Kidney glomerular epithelial cell (primary cell): ENCODE results near the gene GLIS1.

ENCODE experiments used
- DNase-seq: peaks from one replicate; lab custom pipeline; 2025; lab: John Stamatoyannopoulos, UW

The GLIS1 gene

DNA sequence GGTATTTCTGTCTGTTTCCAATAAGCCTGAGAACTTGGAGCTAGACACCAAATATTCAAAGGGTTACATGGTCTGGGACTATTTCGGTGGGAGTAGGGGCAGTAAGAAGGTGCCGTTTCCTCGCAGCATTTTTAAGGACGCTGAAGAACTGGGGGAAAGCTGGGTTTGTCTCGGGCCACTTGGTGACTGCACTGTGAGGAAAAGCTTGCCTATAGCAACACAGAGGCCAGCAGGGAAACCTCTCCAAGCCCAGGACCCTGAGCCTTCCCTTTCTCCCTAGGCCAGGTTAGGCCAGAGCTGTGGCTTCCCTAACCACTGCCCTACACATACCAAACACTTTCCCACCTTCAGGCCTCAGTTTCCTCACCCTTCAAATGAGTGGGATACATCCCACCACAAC is 3.3 kb downstream of the GLIS1 start:
- DNase-seq = no peak

GRCh38 chr1:53735261-53735660 is 3.7 kb downstream of the GLIS1 start:
- DNase-seq = no peak

DNA sequence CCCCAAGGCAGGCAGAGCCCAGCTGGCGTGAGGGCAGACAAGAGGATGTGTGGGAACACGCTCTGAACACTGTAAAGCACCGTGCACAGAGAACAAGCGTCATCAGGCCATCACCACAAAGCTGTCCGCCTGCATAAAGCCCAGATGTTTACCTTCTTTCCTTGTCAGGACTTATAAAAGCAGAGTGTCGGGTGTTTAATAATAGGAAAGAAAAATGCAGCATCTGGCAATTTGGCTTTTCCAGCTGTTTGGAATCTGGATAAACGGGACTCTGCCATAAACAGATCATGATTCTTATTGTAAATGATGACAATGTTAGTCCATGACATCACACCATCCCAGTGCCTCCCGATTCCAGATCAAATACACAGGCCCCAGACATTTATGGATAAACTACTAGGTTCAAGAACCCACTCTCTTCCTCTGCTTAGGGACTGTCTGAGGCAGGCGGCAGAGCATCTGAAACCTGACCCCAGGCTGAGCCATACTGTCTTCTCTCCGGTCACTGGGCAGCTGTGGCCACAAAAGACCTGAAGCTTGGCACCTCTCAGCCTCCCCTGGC is 4.2 kb downstream of the GLIS1 start:
- no peak for DNase-seq

DNA sequence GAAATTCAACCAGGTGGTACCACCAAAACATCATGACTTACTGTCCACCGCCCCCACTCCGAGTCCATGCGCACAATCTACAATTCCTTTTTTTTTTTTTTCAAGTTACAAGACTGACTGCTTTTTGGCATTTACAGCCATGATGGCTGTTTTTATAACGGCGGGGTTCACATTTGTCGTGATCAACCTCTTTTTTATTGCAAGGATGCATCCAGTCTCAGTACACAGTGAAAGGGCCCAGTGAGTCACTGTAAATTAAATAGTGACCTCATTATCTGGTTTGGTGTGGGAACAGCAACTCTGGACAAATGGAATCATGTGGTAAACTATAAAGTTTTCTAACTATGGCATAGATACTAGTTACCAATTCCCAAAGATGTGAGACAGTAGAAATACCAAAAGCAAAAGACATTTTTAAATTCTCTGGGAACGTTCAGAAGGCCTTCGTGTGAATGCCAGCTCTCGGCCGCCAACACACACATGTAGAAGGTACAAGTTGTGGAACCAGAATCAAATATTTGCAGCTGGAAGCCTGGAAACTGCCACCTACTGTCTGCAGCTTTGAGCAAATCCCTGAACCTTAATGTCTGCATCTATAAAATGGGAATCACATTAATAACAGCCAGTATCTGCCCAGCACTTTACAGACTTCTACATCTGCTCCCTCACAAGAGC is 4.9 kb downstream of the GLIS1 start:
- peak; percentile 24 for DNase-seq

DNA sequence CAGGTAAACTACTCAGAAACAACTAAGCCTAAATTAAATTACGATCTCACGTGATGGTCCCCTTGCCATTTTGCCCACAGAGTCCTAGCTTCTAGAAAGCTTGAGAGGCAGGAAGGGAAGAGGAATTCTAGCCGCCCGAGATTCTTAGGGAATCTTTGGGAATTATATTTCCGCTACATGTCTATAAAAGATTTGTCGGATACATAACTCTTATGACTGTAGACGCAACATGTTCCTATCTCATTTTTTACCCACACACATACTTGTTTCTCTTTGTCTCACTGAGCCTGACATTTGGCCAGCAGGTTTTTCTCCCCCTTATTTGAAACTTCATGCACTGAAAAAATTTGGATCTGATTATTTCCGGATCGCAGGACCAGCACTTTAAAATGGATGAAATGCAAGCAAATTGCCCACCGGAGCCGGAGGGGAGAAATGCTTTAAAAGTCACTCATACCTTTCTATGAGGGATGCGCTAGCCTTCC is 5.5 kb downstream of the GLIS1 start:
- DNase-seq = no peak

DNA sequence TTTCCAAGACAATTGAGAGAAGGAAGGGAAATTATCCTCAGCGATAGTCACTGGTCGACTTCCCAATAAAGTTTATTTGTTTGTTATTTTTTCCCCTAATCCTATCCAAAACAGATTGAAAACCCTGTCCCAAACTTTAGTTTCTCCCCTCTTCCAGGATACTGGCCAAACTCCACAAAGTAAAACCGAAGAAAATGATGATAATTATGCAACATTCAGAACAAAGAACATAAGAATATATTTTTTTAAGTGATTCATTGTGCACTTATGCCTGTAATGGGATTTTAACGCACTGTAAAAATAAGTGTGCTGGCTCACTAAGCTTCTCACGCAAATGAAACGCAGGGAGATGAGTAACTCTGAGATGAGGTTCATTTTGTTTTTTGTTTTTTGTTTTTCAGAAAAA is 6.0 kb downstream of the GLIS1 start:
- peak; percentile 81 for DNase-seq

DNA sequence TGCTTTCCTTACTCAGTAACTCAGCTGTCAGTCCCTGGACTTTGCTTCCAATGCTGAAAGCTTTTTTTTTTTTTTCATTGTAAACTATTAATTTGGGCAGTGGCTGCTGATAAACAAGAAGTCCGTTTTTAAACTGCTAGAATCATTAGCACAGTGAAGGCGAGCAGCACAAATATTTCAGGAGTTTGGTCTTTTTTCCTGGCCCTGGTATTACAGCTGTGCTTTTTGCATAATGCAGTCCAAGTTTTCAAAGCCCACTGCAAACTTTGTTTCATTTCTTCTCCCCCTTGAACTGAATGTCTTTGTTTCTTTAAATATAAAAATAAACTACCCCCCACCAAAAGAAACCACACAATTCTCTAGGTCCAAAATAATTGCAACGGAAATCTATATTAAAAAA is 6.6 kb downstream of the GLIS1 start:
- no peak for DNase-seq

DNA sequence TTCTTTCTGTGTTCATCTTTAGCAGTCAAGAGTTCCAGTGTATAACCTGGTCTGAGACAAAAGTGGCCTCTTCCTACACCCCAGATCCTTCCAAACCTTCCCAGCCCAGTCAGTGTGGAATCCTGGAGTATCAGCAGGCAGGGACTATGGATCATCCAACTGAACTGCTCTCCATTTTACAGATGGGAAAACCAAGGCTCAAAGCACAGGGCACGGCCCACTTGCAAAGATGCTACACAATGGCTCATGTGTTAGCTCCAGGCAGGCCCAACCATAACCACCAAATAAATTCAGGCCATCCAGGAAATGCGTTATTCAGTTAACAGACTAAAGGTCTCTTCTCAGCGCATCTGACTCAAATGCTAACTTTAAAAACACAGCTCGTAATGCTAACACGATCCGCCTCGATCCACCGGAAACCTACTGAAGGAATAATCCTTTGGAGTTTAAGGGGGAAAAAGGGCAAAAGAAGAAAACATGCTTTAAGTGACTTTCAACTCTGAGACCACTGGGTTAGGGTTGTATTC is 7.1 kb downstream of the GLIS1 start:
- no peak for DNase-seq

GRCh38 chr1:53731043-53731600 is 7.8 kb downstream of the GLIS1 start:
- DNase-seq = no peak

DNA sequence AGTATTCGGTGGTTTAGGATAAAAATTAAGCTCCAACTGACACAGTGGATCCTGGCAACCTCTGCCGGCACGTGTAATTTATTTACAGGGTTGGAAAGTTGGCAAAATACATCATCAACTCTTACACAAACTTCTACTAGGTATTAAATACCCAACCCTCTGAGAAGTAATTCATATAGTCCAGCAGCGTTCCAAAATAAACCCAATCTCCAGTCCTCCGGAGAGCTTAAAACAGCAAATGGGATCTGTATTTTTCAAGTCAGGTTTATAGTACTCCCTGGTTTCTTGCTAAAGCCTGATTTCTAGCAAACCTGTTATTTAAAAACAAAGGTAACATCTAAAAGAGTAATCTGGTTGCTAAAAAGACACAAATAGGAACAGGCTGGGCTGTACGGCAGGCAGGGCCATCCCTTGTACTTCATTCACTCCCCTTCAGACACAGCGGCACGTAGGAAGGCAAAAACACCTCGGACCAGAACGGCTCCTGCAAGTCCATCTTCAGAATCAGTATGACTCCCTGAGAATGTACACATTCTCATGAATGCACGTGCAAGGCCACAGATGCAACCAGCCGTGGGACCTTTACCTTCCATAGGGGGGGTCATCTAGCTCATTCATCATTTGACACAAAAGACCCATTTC is 8.6 kb downstream of the GLIS1 start:
- no peak for DNase-seq

DNA sequence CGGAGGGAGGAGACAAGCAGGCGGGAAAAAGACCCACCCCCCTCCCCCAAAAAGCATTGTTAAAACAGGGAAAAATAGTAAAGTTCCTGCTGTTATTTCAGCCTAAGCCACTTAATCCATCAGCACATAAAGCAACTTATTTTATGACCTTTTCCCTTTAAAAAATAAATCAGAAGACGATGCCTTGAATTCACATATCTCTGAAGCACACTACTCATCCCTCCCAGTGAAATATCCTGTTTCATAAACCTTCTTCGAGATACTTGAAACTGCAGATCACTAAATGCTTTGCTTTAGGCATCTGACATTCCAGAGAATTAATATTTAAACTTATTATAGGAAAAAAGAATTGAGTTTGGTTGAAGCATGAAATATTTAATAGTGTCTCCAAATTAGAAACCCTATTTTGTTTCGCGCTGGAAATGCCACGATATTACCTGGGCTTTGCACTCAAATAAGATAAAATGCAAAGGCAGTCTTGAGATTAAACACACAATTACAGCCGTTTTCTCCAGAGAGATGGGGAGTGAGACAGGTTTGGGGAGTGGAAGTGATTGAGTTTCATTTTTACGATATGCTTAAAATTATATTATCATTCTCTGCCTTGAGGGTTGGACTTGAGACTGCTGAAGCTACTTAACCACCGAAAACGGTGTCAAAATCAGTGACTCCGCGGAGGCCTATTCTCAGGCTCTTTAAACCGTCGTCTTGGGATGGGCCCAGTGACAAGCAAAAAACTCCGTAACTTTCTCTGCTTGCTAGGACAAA is 9.3 kb downstream of the GLIS1 start:
- no peak for DNase-seq

GRCh38 chr1:53728702-53729455 is 10.1 kb downstream of the GLIS1 start:
- no peak for DNase-seq

DNA sequence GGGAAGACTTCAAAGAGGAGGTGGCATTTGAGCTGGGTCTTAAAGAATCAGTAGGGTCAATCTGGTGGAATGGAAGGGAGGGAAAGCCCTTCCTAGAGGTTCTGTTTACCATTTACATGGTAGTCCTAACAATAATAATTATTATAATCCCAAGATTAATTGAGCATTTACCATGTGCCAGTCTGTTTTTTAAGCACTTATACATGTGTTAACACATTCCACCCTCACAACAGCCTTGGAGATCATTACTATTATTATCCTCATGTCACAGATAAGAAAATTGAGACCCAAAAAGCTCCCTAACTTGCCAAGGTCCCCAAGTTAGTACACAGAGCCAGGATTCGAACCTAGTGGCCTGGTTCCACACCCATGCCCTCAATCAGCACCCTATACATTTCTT is 10.8 kb downstream of the GLIS1 start:
- no peak for DNase-seq

- DNase-seq = no peak
Observed at GRCh38 chr1:53727461-53728092, 11.4 kb downstream of the GLIS1 start.

- DNase-seq = no peak
Observed at GRCh38 chr1:53726009-53726600, 12.9 kb downstream of the GLIS1 start.

DNA sequence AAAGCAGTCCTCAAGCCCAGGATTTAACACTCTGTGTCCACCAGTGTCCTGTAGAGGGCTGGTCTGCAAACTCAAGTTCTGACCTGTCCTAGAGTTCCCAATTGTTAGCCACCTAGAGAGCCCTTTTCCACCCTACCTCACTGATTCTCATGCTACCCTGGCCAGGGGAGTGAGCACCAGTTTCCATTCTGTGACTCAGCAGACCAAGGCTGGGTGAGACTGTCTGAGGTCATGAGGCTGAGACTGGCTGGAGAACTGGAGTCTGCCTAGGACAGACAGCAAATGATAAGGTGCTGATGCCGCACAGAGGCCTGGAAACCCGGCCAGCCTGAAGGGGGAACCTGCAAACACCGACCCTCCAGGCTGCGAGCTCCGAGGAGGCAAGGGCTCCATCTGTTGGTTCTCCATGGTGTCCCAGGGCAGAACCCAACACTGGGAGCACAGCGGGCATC is 13.7 kb downstream of the GLIS1 start:
- DNase-seq = no peak

DNA sequence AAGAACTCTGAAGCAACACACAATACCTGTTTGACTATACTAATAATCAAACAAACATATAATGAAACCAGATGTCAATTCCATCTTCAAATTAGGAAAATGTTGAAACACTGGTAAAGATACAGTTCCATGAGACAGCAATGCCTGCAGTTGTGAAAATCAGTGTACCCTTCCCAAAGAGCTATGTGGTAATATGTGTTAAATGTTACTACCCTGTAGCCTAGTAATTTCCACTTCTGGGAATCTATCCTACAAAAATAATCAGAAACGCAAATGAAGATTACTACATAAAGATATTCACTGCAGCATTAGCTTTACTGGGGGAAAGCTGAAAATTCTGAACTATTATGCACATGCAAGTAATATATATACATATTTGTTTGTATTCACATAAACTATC is 16.9 kb downstream of the GLIS1 start:
- DNase-seq = no peak

DNA sequence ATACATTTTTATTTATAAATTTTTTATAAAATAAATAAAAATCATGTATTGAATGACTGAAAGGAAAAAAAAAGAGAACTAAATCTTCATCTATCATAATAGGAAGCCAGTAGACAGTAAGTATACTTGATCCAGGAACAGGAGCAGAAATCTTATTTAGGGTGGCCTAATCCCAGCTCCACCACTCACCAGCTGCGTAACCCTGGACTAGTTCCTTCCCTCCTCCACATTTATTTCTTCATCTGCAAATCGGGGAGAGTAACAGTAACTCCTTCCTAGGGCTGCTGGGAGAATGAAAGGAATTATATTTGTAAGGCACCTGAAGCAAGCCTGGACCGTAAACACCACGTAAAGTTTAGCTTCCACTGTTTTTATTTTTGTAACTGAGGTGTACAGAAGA is 17.9 kb downstream of the GLIS1 start:
- no peak for DNase-seq

DNA sequence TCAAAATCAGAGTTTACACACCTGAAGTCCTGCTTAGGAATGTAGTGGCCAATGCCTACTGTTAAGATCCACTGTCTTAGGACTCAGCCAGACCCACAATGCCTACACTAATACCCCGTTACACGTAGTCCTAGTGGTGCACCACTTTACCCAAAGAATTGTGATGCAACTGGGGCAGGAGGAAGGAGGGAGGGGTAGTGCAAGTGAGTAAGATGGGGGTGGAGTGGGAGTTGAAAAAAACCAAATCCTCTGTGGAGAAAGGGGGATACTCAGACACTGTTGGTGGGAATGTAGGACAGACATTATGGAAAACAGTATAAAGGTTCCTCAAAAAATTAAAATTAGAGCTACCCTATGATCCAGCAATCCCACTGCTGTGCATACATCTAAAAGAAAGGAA is 19.5 kb downstream of the GLIS1 start:
- DNase-seq = no peak

DNA sequence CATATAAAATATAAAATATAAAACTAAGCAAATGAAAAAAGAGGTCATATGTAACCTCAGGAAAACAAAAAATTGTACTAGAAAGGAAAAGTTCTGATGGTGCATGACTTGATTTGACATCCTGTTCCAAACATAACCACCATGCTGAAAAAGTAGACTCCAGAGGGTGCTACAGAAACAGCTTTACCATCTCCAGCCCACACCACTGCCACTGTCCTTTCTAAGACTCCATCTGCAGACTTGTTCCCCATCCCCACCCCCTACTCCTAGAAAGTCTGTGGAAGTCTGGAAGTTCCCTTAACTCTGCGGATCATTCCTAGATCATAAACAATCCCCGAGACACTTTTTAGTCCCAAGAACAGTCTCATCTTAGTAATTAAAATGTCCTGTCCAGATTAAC is 20.5 kb downstream of the GLIS1 start:
- no peak for DNase-seq
